Colonic mucosa (tissue), 4 donors: ENCODE results near the gene STX7. TPM values are rescaled to one million over a fixed set of nuclear protein-coding genes. Genes with fewer than 3 reads are reported as not detected.
A peak's percentile ranks its signal among the peaks of the same experiment; 100 is the strongest.

Source experiments
- DNase-seq: peaks from one replicate; pipeline ENCODE4 v3.0.0-alpha.2; 2020
- H3K27ac ChIP-seq: fragments of 200-600 bp; one replicate; pipeline ENCODE4 v1.8.0; 2021
- H3K27me3 ChIP-seq: fragments of 200-600 bp; one replicate; pipeline ENCODE4 v1.8.0; 2021
- H3K36me3 ChIP-seq: fragments of 200-600 bp; one replicate; pipeline ENCODE4 v1.8.0; 2021
- H3K4me1 ChIP-seq: fragments of 200-600 bp; one replicate; pipeline ENCODE4 v1.8.0; 2021; ENCODE audit warnings: mild to moderate bottlenecking
- H3K4me3 ChIP-seq: fragments of 200-600 bp; one replicate; pipeline ENCODE4 v1.8.0; 2021
- H3K9ac ChIP-seq, 2 donors: one replicate each; pipeline ENCODE4 v1.7.0; 2013; ENCODE audit warnings: control low read depth in 2 of 2, low read depth in 2 of 2, low read length in 2 of 2
- H3K9me3 ChIP-seq: fragments of 200-600 bp; one replicate; pipeline ENCODE4 v1.8.0; 2021
- intact Hi-C: fragments of 100-400 bp; cut with DNase I; formaldehyde crosslinking; loops from one replicate; pipeline ENCODE4 v1.14.1; 2022
- total RNA-seq, 2 donors: library from RNA; stranded (reverse); fragmentation: NEBNext Ultra II Directional in 1 of 2; extraction: Animal tissue kit (Norgen Biotek cat#: 25700) in 1 of 2; gene quantifications; one replicate each; pipeline ENCODE4 v1.2.1, GENCODE V29; 2021
- TF ChIP-seq, protein P1 (sequence below): fragments of 200-600 bp; IDR thresholded peaks from one replicate; pipeline ENCODE4 v1.8.0; 2022; ENCODE audit warnings: antibody characterized with exemption, mild to moderate bottlenecking
- donor health status: healthy.
- donor health status: DM: no; HTN: no; CAD: no.
- donor health status: DM: no; HTN: no; CAD: no.

Gene STX7
- total RNA-seq, 2 donors from 2014 or later: 30.5 to 52.8 TPM

DNA sequence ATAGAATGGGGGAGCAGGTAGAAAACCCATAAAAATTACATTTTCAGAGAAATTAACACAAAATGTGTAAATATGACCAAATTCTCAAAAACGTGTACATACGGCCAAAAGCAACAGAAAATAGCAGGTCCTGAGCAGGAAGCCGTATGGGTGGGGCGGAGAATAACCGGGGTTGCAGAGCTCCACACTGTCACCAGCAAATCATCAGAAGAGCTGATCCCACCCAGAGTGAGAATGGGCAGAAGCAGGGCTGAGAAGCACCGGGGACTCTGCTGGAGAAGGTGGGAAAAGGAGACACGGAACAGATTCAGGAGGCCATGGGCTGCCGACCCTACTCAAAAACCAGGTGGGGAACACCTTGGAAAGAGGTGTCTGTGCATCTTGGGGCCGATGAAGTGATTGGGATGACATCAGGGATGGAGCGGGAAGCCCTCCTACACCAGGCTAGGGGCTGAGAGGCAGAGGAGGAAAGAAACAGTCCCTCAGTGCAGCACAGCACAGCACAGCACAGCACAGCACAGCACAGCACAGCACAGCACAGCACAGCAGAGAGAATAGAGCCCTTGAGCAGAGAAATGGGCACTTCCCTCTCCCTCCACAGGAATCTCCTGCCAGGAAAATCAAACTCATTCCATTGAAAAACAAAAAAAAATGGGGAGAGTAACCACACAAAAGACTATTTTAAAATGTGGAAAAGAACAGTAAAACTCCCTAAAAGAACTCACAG is 22.3 kb downstream of the STX7 start:
- H3K9ac ChIP-seq: peak overlapping the region in 1 of 2 donors; percentile 34
- DNase-seq: no peak
- H3K36me3 ChIP-seq: no peaks in the 10 kb centered on the region

DNA sequence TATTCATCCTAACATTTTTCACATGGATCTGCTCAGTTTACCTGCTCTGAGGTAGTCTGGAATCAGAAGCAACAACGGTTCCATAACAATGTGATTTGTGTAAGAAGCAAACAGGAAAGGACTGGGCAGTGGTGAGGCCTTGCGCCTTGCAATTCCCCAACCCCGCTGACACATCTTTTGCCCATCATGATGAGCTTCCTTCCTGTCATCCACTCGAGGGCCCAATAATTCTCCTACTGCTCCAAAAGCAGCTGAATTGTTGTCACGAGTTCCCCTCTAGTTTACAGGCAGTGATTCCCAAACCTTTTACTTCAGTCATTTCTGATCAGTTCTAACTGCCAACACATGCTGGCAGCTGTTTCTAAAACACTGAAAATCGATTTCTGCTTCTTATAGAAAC is 22.9 kb downstream of the STX7 start:
- Histone ChIP-seq H3K36me3 (no peaks in the 10 kb centered on the region), H3K4me3 (no peak overlapping the region), H3K9me3 (no peaks in the 10 kb centered on the region), H3K27me3 (no peaks in the 10 kb centered on the region), H3K4me1 (no peaks in the 10 kb centered on the region), H3K9ac (peak overlapping the region in 1 of 2 donors; percentile 34), H3K27ac (no peak overlapping the region)
- intact Hi-C loops: no loop called here
- TF ChIP-seq, protein P1, sequence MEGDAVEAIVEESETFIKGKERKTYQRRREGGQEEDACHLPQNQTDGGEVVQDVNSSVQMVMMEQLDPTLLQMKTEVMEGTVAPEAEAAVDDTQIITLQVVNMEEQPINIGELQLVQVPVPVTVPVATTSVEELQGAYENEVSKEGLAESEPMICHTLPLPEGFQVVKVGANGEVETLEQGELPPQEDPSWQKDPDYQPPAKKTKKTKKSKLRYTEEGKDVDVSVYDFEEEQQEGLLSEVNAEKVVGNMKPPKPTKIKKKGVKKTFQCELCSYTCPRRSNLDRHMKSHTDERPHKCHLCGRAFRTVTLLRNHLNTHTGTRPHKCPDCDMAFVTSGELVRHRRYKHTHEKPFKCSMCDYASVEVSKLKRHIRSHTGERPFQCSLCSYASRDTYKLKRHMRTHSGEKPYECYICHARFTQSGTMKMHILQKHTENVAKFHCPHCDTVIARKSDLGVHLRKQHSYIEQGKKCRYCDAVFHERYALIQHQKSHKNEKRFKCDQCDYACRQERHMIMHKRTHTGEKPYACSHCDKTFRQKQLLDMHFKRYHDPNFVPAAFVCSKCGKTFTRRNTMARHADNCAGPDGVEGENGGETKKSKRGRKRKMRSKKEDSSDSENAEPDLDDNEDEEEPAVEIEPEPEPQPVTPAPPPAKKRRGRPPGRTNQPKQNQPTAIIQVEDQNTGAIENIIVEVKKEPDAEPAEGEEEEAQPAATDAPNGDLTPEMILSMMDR: no peak
- DNase-seq: no peak

More for the DNA sequence above, 22.3 kb downstream of the STX7 start:
- Histone ChIP-seq H3K4me3 (no peak overlapping the region), H3K27ac (no peak overlapping the region), H3K27me3 (no peaks in the 10 kb centered on the region), H3K9me3 (no peaks in the 10 kb centered on the region), H3K4me1 (no peaks in the 10 kb centered on the region)
- intact Hi-C loops: no loop called here
- TF ChIP-seq, protein P1: no peak

DNA sequence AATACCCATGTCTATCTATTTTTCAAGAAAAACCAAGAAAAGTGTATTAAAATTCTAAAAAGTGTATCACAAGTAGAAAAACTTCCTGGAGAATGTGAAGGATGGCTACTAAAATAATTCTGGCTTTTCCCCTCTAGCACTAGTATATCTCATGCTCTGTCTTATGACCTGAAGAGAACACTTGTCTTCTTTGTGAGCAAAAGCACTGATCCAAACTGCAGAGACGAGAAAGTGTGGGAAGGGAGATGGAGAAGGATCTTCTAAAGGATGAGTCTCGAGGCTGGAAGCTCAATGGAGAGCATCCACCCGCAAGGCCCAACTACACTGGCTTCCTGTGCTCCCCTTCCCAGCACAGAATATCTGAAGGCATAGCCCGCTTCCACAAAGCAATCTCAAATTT is 23.5 kb downstream of the STX7 start:
- no peak overlapping the region for H3K9ac ChIP-seq
- no peaks in the 10 kb centered on the region for H3K9me3 ChIP-seq
- H3K4me3 ChIP-seq: no peak overlapping the region
- TF ChIP-seq, protein P1: no peak
- no peak for DNase-seq
- H3K27me3 ChIP-seq: no peaks in the 10 kb centered on the region
- H3K4me1 ChIP-seq: no peaks in the 10 kb centered on the region
- intact Hi-C loops: no loop called here
- no peaks in the 10 kb centered on the region for H3K36me3 ChIP-seq
- H3K27ac ChIP-seq: no peak overlapping the region

DNA sequence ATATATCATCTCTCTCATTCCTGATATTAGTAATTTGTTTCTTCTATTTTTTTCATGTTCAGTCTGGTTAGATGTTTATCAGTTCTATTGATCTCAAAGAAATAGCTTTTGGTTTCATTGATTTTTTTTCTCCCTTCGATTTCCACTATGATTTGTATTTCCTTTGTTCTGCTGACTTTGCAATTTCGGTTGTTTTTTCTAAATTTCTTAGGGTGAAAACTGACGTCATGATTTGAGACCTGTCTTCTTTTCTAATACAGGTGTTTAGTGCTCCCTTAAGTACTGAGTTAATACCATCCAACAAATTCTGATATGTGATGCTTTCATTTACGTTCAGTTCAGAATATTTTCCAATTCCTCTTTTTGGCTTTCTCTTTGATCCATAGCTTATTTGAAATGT is 25.2 kb downstream of the STX7 start:
- Histone ChIP-seq H3K4me3 (no peak overlapping the region), H3K4me1 (no peaks in the 10 kb centered on the region), H3K36me3 (no peaks in the 10 kb centered on the region), H3K9me3 (no peaks in the 10 kb centered on the region), H3K27me3 (no peaks in the 10 kb centered on the region), H3K27ac (no peak overlapping the region), H3K9ac (no peak overlapping the region)
- intact Hi-C loops: no loop called here
- TF ChIP-seq, protein P1: no peak
- no peak for DNase-seq

DNA sequence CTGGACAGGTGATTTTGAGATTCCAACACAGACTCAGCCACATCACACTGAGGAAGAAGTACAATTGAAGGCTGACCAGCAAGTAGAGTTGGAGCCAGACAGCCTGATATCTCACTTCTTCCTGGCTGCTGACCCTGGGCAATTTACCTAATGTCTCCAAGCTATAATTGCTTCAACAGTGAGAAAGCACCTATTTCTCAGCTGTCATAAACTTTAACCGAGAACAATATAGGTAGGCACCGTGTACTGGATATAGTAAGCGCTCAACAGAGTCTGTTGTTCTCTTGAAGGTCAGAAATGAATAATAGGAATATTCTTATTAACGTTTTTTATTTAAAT is 28.3 kb downstream of the STX7 start:
- Histone ChIP-seq H3K4me1 (no peaks in the 10 kb centered on the region), H3K27me3 (no peaks in the 10 kb centered on the region), H3K9me3 (no peaks in the 10 kb centered on the region), H3K36me3 (no peaks in the 10 kb centered on the region), H3K27ac (no peak overlapping the region), H3K9ac (no peak overlapping the region), H3K4me3 (no peak overlapping the region)
- TF ChIP-seq, protein P1: no peak
- intact Hi-C loops: loop anchor here (2.0 to 5.0 kb wide), 2 partner anchors 182 to 208 kb away; no protein-coding TSS in a partner anchor
- no peak for DNase-seq
